H1 (cell line): ENCODE data around the gene GRIP1. TPM values are rescaled to one million over a fixed set of nuclear protein-coding genes. Genes with fewer than 3 reads are reported as not detected.

Experiments
- PHF8 ChIP-seq: fragments of 200-600 bp; sonication (generic); conservative IDR thresholded peaks from 2 replicates; pipeline ENCODE4 v1.7.1; 2012; ENCODE audit warnings: low read depth, mild to moderate bottlenecking, inconsistent platforms, low read length, moderate library complexity
- RBBP5 ChIP-seq: IDR thresholded peaks from 2 replicates; pipeline ENCODE4 v1.7.1; 2012; ENCODE audit warnings: low read depth, mild to moderate bottlenecking, inconsistent platforms, low read length, moderate library complexity, borderline replicate concordance
- TCF12 ChIP-seq: IDR thresholded peaks from 2 replicates; pipeline ENCODE4 v1.6.1; 2011; ENCODE audit warnings: low read depth, mild to moderate bottlenecking, low read length
- polyA plus RNA-seq, 7 experiments: library from polyadenylated mRNA; depleted of rRNA in 3 of 7; stranded (reverse) in 5 of 7; unstranded in 2 of 7; fragments of >200 nt in 5 of 7; fragments of 200-250 nt in 2 of 7; gene quantifications; 1 replicate in 5 of 7; 2 replicates in 1 of 7; 4 replicates in 1 of 7; pipeline versions ENCODE4 v1.2.1 to v1.2.3, GENCODE V29; 2011 to 2013; ENCODE audit warnings: missing spikeins in 2 of 7, mixed read lengths in 2 of 7
- total RNA-seq: library from RNA; stranded (reverse); fragmentation: NEBNext Ultra II Directional; extraction: Animal tissue kit (Norgen Biotek cat#: 25700); gene quantifications from 2 replicates; pipeline ENCODE4 v1.2.1, GENCODE V29; 2021

GRIP1 gene
- total and polyA plus RNA-seq, 2 of the 8 experiments (the other 6 are each of a cell fraction or from before 2014, with no cell fraction given): 4.5 to 27.3 TPM

GRCh38 chr12:66620026-66620425 lies 58.9 kb downstream of the GRIP1 start (continued):
- TF ChIP-seq RBBP5: no peak
- no peak for TF ChIP-seq PHF8
- TF ChIP-seq TCF12: no peak
